ENCODE data around the gene TMEM115.
A peak's percentile ranks its signal among the peaks of the same experiment; 100 is the strongest.

Gene TMEM115

GRCh38 chr3:50354850-50355249 lies 4.5 kb downstream of the TMEM115 start:
- no peak for TF ChIP-seq CTCF (conservative IDR thresholded peaks at IDR 0.05; ENCODE audit: low read depth)
- CTCF ChIA-PET = no interaction called here
- H3K27ac ChIP-seq = peak overlapping the region; percentile 77
- POLR2A ChIA-PET (ENCODE audit: low non-redundant PET) = interaction anchor here (1.1 kb wide), 1 partner anchor 14 kb away, joined by 3 read pairs; the partner anchor contains the start of gene RASSF1
- no peak for DNase-seq (ENCODE audit: low spot score)

GRCh38 chr3:50354186-50354764 lies 5.0 kb downstream of the TMEM115 start:
- TF ChIP-seq CTCF (conservative IDR thresholded peaks at IDR 0.05; ENCODE audit: low read depth) = no peak
- H3K27ac ChIP-seq = peak overlapping the region; percentile 77
- DNase-seq (ENCODE audit: low spot score) = no peak
- CTCF ChIA-PET = interaction anchor here (0.6 kb wide), 1 partner anchor 439 kb away, joined by 3 read pairs; no protein-coding TSS in a partner anchor
- POLR2A ChIA-PET (ENCODE audit: low non-redundant PET) = interaction anchor here (1.1 kb wide), 1 partner anchor 13 kb away, joined by 3 read pairs; the partner anchor contains the start of gene RASSF1

- ChIA-PET CTCF (interaction anchor here (0.8 kb wide), 1 partner anchor 189 kb away, joined by 3 read pairs; no protein-coding TSS in a partner anchor), POLR2A (ENCODE audit: low non-redundant PET) (interaction anchor here (0.8 to 1.1 kb wide), 2 partner anchors 13 to 14 kb away, joined by 3 to 4 read pairs; partner anchors contain the start of gene RASSF1)
- H3K27ac ChIP-seq = peak overlapping the region; percentile 77
- DNase-seq (ENCODE audit: low spot score) = no peak
- TF ChIP-seq CTCF (conservative IDR thresholded peaks at IDR 0.05; ENCODE audit: low read depth) = no peak
Measured at GRCh38 chr3:50353245-50354004, 5.9 kb downstream of the TMEM115 start.

GRCh38 chr3:50352781-50353180 lies 6.5 kb downstream of the TMEM115 start:
- DNase-seq (ENCODE audit: low spot score) = no peak
- TF ChIP-seq CTCF (conservative IDR thresholded peaks at IDR 0.05; ENCODE audit: low read depth) = no peak; the same call in 1 of the 2 replicates
- ChIA-PET CTCF (interaction anchor here (0.6 to 0.9 kb wide), 4 partner anchors 9 to 191 kb away, joined by 3 to 4 read pairs (median 3); no protein-coding TSS in a partner anchor), POLR2A (ENCODE audit: low non-redundant PET) (interaction anchor here (0.8 kb wide), 1 partner anchor 15 kb away, joined by 4 read pairs; no protein-coding TSS in a partner anchor)
- peak overlapping the region; percentile 95 for H3K27ac ChIP-seq

- peak overlapping the region; percentile 95 for H3K27ac ChIP-seq
- ChIA-PET CTCF (interaction anchor here (0.9 kb wide), 1 partner anchor 191 kb away, joined by 3 read pairs; no protein-coding TSS in a partner anchor), POLR2A (ENCODE audit: low non-redundant PET) (no interaction called here)
- TF ChIP-seq CTCF (conservative IDR thresholded peaks at IDR 0.05; ENCODE audit: low read depth) = no peak
- no peak for DNase-seq (ENCODE audit: low spot score)
Measured at GRCh38 chr3:50351323-50351697, 8.0 kb downstream of the TMEM115 start.

- ChIA-PET POLR2A (ENCODE audit: low non-redundant PET) (interaction anchor here (0.9 kb wide), 1 partner anchor 10 kb away, joined by 3 read pairs; the partner anchor contains the start of gene RASSF1), CTCF (interaction anchor here (0.6 to 0.9 kb wide), 3 partner anchors 26 to 200 kb away, joined by 3 read pairs; no protein-coding TSS in a partner anchor)
- TF ChIP-seq CTCF (conservative IDR thresholded peaks at IDR 0.05; ENCODE audit: low read depth) = no peak
- DNase-seq (ENCODE audit: low spot score) = peak; percentile 81
- peak within 1 kb of the TSS; percentile 95 for H3K27ac ChIP-seq
Measured at GRCh38 chr3:50350527-50351322, 8.6 kb downstream of the TMEM115 start, which contains the start of the genes CYB561D2 and NPRL2. CYB561D2 (plus strand) TSS chr3:50350862; CDS start chr3:50351434, 572 bp downstream. NPRL2 (minus strand) TSS chr3:50350775; CDS start chr3:50350652, 123 bp downstream.

Data from RWPE1 (cell line).